GM12864 (cell line): ENCODE data around the gene MSH6.

Source experiments
- DNase-seq: peaks from one replicate; pipeline ENCODE4 v3.0.0-alpha.2; 2011; ENCODE audit warnings: low read depth
- H3K4me3 ChIP-seq: 2 replicates; pipeline ENCODE4 v1.5.1; 2011; ENCODE audit warnings: mild to moderate bottlenecking, low read depth, low read length, control low read depth
- CTCF ChIP-seq: IDR thresholded peaks from 2 replicates; pipeline ENCODE4 v1.5.1; 2011; ENCODE audit warnings: low read depth, mild to moderate bottlenecking, moderate library complexity, low read length, control low read depth, inconsistent platforms; ENCODE audit errors: missing control alignments

Gene MSH6

GRCh38 chr2:47771211-47771610 is 11.7 kb upstream of the MSH6 start:
- no peak for DNase-seq
- no peak for TF ChIP-seq CTCF
- no peak overlapping the region for H3K4me3 ChIP-seq

- TF ChIP-seq CTCF, result no peak
- H3K4me3 ChIP-seq, result no peak overlapping the region
- DNase-seq, result no peak
Measured at GRCh38 chr2:47772343-47772742, 10.6 kb upstream of the MSH6 start.

GRCh38 chr2:47774567-47774966 is 8.4 kb upstream of the MSH6 start:
- DNase-seq, result no peak
- H3K4me3 ChIP-seq, result no peak overlapping the region
- TF ChIP-seq CTCF, result no peak

GRCh38 chr2:47777277-47777937 is 5.5 kb upstream of the MSH6 start:
- DNase-seq, result no peak
- TF ChIP-seq CTCF, result no peak
- H3K4me3 ChIP-seq, result no peak overlapping the region

- DNase-seq, result no peak
- TF ChIP-seq CTCF, result no peak
- no peak overlapping the region for H3K4me3 ChIP-seq
Measured at GRCh38 chr2:47778698-47779425, 4.1 kb upstream of the MSH6 start.

- DNase-seq, result no peak
- H3K4me3 ChIP-seq, result no peak overlapping the region
- no peak for TF ChIP-seq CTCF
Measured at GRCh38 chr2:47779426-47779790, 3.5 kb upstream of the MSH6 start.

- peak overlapping the region; percentile 98 for H3K4me3 ChIP-seq
- TF ChIP-seq CTCF, result no peak
- DNase-seq, result no peak
Measured at GRCh38 chr2:47782381-47782670, 619 bp upstream of the MSH6 start.
